Measurements from ENCODE around the gene PTPRJ. TPM values are rescaled to one million over a fixed set of nuclear protein-coding genes. Genes with fewer than 3 reads are reported as not detected.

PTPRJ gene
- total and polyA plus RNA-seq, 9 of the 15 experiments (the other 6 are each of a cell fraction or from before 2014, with no cell fraction given): 0.56 to 10.7 (median 4.8) TPM

GRCh38 chr11:48122656-48123055, 142.3 kb downstream of the PTPRJ start:
- no peak overlapping the region for H3K4me2 ChIP-seq (ENCODE audit: insufficient read depth, low read length)
- H3K4me1 ChIP-seq (replicated peaks in 1 of 2; ENCODE audit: control insufficient read depth in 2 of 2, insufficient read depth in 2 of 2, low read length in 2 of 2): peaks cover 0 to 4% of the 10 kb centered on the region in 2 experiments; a peak in 1 of 5 replicates
- no peak overlapping the region for H3K9ac ChIP-seq (ENCODE audit: insufficient read depth in 1 of 2, low read depth in 2 of 2, low read length in 2 of 2)
- H3K36me3 ChIP-seq (ENCODE audit: control insufficient read depth, insufficient read depth, low read length): peaks cover 4% of the 10 kb centered on the region; the same call in 1 of the 3 replicates
- no peak for ATAC-seq
- whole genome bisulfite sequencing (ENCODE audit: insufficient coverage, low coverage, missing lambda C conversion rate): 56% methylated on average over 7 of the region's 7 CpGs
- no peaks in the 10 kb centered on the region for H3K79me2 ChIP-seq (ENCODE audit: control insufficient read depth, insufficient read depth, low read length)
- DNase-seq (ENCODE audit: extremely low read depth in 1 of 4, low spot score in 3 of 4): no peak
- H3K4me3 ChIP-seq: no peak overlapping the region
- intact Hi-C loops (cut with micrococcal nuclease): no loop called here
- in situ Hi-C loops (cut with MboI): no loop called here
- no peaks in the 10 kb centered on the region for H3K9me3 ChIP-seq (replicated peaks; ENCODE audit: control insufficient read depth, insufficient read depth, low read depth, low read length)
- BruUV-seq (replicated peaks): no TSS peak
- no peak overlapping the region for H2AFZ ChIP-seq (ENCODE audit: low read depth, low read length)
- ChIA-PET POLR2A (no interaction called here), CTCF (ENCODE audit: low intra/inter-chr PET ratio) (no interaction called here)
- FAIRE-seq: no peak
- peaks cover 2% of the 10 kb centered on the region for H3K9me1 ChIP-seq (ENCODE audit: control insufficient read depth, insufficient read depth, low read length)
- no peaks in the 10 kb centered on the region for H3K27me3 ChIP-seq (ENCODE audit: control insufficient read depth in 2 of 2, insufficient read depth in 2 of 2, low read length in 2 of 2)
- H4K20me1 ChIP-seq (replicated peaks; ENCODE audit: control insufficient read depth, insufficient read depth, low read length): no peaks in the 10 kb centered on the region
- TF ChIP-seq NBN (IDR thresholded peaks at IDR 0.05; ENCODE audit: low read depth) (no peak), CCNT2 (IDR thresholded peaks at IDR 0.05; ENCODE audit: borderline replicate concordance, extremely low read depth, insufficient read length, low read depth, low read length) (no peak)
- no peak overlapping the region for H3K27ac ChIP-seq (ENCODE audit: extremely low read depth, low read depth, low read length)

GRCh38 chr11:48123254-48123875, 143.0 kb downstream of the PTPRJ start:
- no peaks in the 10 kb centered on the region for H3K9me3 ChIP-seq (replicated peaks; ENCODE audit: control insufficient read depth, insufficient read depth, low read depth, low read length)
- no peaks in the 10 kb centered on the region for H3K79me2 ChIP-seq (ENCODE audit: control insufficient read depth, insufficient read depth, low read length)
- in situ Hi-C loops (cut with MboI) (no loop called here), intact Hi-C loops (cut with micrococcal nuclease) (no loop called here)
- H3K4me3 ChIP-seq: no peak overlapping the region
- no peak overlapping the region for H3K27ac ChIP-seq (ENCODE audit: extremely low read depth, low read depth, low read length)
- ATAC-seq (no peak), DNase-seq (ENCODE audit: extremely low read depth in 1 of 4, low spot score in 3 of 4) (no peak), FAIRE-seq (no peak)
- no peaks in the 10 kb centered on the region for H3K27me3 ChIP-seq (ENCODE audit: control insufficient read depth in 2 of 2, insufficient read depth in 2 of 2, low read length in 2 of 2)
- H3K9me1 ChIP-seq (ENCODE audit: control insufficient read depth, insufficient read depth, low read length): peaks cover 2% of the 10 kb centered on the region
- H2AFZ ChIP-seq (ENCODE audit: low read depth, low read length): no peak overlapping the region
- peaks cover 9% of the 10 kb centered on the region; the same call in 1 of the 3 replicates for H3K36me3 ChIP-seq (ENCODE audit: control insufficient read depth, insufficient read depth, low read length)
- ChIA-PET CTCF (ENCODE audit: low intra/inter-chr PET ratio) (no interaction called here), POLR2A (no interaction called here)
- no TSS peak for BruUV-seq (replicated peaks)
- WGBS (ENCODE audit: insufficient coverage, low coverage, missing lambda C conversion rate): 47% methylated on average over 8 of the region's 8 CpGs
- H3K4me1 ChIP-seq (replicated peaks in 1 of 2; ENCODE audit: control insufficient read depth in 2 of 2, insufficient read depth in 2 of 2, low read length in 2 of 2): peaks cover 0 to 4% of the 10 kb centered on the region in 2 experiments; a peak in 1 of 5 replicates
- H3K9ac ChIP-seq (ENCODE audit: insufficient read depth in 1 of 2, low read depth in 2 of 2, low read length in 2 of 2): no peak overlapping the region
- no peak overlapping the region for H3K4me2 ChIP-seq (ENCODE audit: insufficient read depth, low read length)
- H4K20me1 ChIP-seq (replicated peaks; ENCODE audit: control insufficient read depth, insufficient read depth, low read length): no peaks in the 10 kb centered on the region
- TF ChIP-seq TAF9B (IDR thresholded peaks at IDR 0.05; ENCODE audit: partially characterized antibody) (no peak), ZC3H8 (IDR thresholded peaks at IDR 0.05) (no peak), TBP (optimal IDR thresholded peaks at IDR 0.05; ENCODE audit: low read depth, low read length) (no peak), MYC (IDR thresholded peaks at IDR 0.05; ENCODE audit: low read depth, low read length) (no peak), MYC (CRISPR knock-in tag; IDR thresholded peaks at IDR 0.05; ENCODE audit: borderline replicate concordance, low read depth) (no peak), SMC3 (conservative IDR thresholded peaks at IDR 0.05; ENCODE audit: insufficient read depth, low read depth, low read length) (no peak), YBX1 (IDR thresholded peaks at IDR 0.05) (no peak), ZHX1 (conservative IDR thresholded peaks at IDR 0.05; ENCODE audit: low read length) (no peak), SRSF9 (IDR thresholded peaks at IDR 0.05; ENCODE audit: borderline replicate concordance, low read depth, low read length) (no peak), CSDE1 (IDR thresholded peaks at IDR 0.05) (no peak)
- TF ChIP-seq, protein P1, sequence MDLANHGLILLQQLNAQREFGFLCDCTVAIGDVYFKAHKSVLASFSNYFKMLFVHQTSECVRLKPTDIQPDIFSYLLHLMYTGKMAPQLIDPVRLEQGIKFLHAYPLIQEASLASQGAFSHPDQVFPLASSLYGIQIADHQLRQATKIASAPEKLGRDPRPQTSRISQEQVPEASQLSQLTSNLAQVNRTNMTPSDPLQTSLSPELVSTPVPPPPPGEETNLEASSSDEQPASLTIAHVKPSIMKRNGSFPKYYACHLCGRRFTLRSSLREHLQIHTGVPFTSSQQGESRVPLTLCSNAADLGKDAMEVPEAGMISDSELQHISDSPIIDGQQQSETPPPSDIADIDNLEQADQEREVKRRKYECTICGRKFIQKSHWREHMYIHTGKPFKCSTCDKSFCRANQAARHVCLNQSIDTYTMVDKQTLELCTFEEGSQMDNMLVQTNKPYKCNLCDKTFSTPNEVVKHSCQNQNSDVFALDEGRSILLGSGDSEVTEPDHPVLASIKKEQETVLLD (IDR thresholded peaks at IDR 0.05): no peak

Data from K562 (cell line).